HCT116 (cell line): ENCODE data around the gene PGBD5. TPM values are rescaled to one million over a fixed set of nuclear protein-coding genes. Genes with fewer than 3 reads are reported as not detected.

Experiments
- ATAC-seq: fragments of 200-7000 bp; cut with Tn5 transposase; 2 replicates; pipeline ENCODE4 v1.9.1; 2020; ENCODE audit warnings: mild to moderate bottlenecking, moderate library complexity
- BruUV-seq: library from RNA; stranded (reverse); fragments of 400-500 nt; replicated peaks from 2 replicates; lab custom pipeline; 2021; lab: Mats Ljungman, UMichigan
- CTCF ChIA-PET: fragments of 300-600 bp; sonication (Branson Sonifier 250); formaldehyde crosslinking; loops from one replicate; lab custom pipeline; 2021; ENCODE audit warnings: antibody characterized with exemption; lab: Charles Lee
- POLR2A ChIA-PET: fragments of 300-600, 350-600 bp; sonication (Branson Sonifier 250); formaldehyde crosslinking; loops from one replicate; lab custom pipeline; 2021; ENCODE audit warnings: antibody characterized with exemption; lab: Charles Lee
- RAD21 ChIA-PET, 2 experiments: fragments of 300-600 bp; sonication (Branson Sonifier 250); formaldehyde crosslinking; loops; one replicate each; lab custom pipeline; 2023; ENCODE audit warnings: low total read pairs in 2 of 2; ENCODE audit not compliant: uncharacterized antibody in 2 of 2, unreplicated experiment in 2 of 2, low non-redundant PET in 1 of 2; lab: Charles Lee
- DNase-seq: peaks from one replicate; pipeline ENCODE4 v3.0.0-alpha.2; 2010; ENCODE audit warnings: low read depth, low spot score
- H2AFZ ChIP-seq: fragments of 200-600 bp; shearing (Covaris generic), sonication (generic); 2 replicates; pipeline ENCODE4 v1.6.1; 2017; ENCODE audit warnings: low read depth, mixed run types, mixed read lengths, antibody characterized with exemption, low read length; ENCODE audit not compliant: poor library complexity, severe bottlenecking
- H3K27ac ChIP-seq: 2 replicates; pipeline ENCODE4 v1.5.1; 2012; ENCODE audit warnings: low read depth, low read length
- H3K27me3 ChIP-seq: fragments of 200-600 bp; sonication (generic); 2 replicates; pipeline ENCODE4 v1.6.1; 2016; ENCODE audit warnings: mixed run types, low read length, mixed read lengths; ENCODE audit not compliant: insufficient read depth
- H3K36me3 ChIP-seq, 2 experiments: fragments of 200-500 bp in 1 of 2; fragments of 200-600 bp in 1 of 2; sonication (Bioruptor generic) in 1 of 2; sonication (generic) in 1 of 2; 2 replicates each; pipeline versions ENCODE4 v1.5.1 to v1.6.1; 2014 to 2016; ENCODE audit warnings: low read length in 2 of 2, inconsistent platforms in 1 of 2, mixed read lengths in 1 of 2, mixed run types in 1 of 2; ENCODE audit not compliant: insufficient read depth in 2 of 2, control insufficient read depth in 1 of 2
- H3K4me1 ChIP-seq, 2 experiments: fragments of 200-600 bp in 1 of 2; sonication (generic) in 1 of 2; 2 replicates each; pipeline versions ENCODE4 v1.5.1 to v1.6.1; 2012 to 2017; ENCODE audit warnings: low read length in 2 of 2, inconsistent platforms in 1 of 2, mild to moderate bottlenecking in 1 of 2, mixed read lengths in 1 of 2, mixed run types in 1 of 2, moderate library complexity in 1 of 2; ENCODE audit not compliant: insufficient read depth in 2 of 2, control insufficient read depth in 1 of 2
- H3K4me2 ChIP-seq: fragments of 200-600 bp; sonication (generic); 2 replicates; pipeline ENCODE4 v1.6.1; 2017; ENCODE audit warnings: mixed run types, low read length, mixed read lengths
- H3K4me3 ChIP-seq, 2 experiments: fragments of 200-600 bp in 1 of 2; sonication (generic) in 1 of 2; replicated peaks in 1 of 2; 2 replicates each; pipeline ENCODE4 v1.5.1; 2011 to 2016; ENCODE audit warnings: low read length in 2 of 2, control low read depth in 1 of 2, low read depth in 1 of 2, mild to moderate bottlenecking in 1 of 2, mixed read lengths in 1 of 2, mixed run types in 1 of 2
- H3K79me2 ChIP-seq: fragments of 200-600 bp; sonication (generic); 2 replicates; pipeline ENCODE4 v1.6.1; 2017; ENCODE audit warnings: mild to moderate bottlenecking, mixed run types, low read length, moderate library complexity, mixed read lengths; ENCODE audit not compliant: insufficient read depth
- H3K9ac ChIP-seq: fragments of 200-600 bp; sonication (generic); 2 replicates; pipeline ENCODE4 v1.6.1; 2016; ENCODE audit warnings: low read length, mixed read lengths
- H3K9me2 ChIP-seq: fragments of 200-600 bp; sonication (generic), shearing (Covaris generic); 2 replicates; pipeline ENCODE4 v1.6.1; 2017; ENCODE audit warnings: mixed run types, mild to moderate bottlenecking, moderate library complexity; ENCODE audit not compliant: insufficient read depth
- H3K9me3 ChIP-seq, 2 experiments: fragments of 200-500 bp in 1 of 2; fragments of 200-600 bp in 1 of 2; sonication (Bioruptor generic) in 1 of 2; sonication (generic) in 1 of 2; 2 replicates each; pipeline ENCODE4 v1.6.1; 2014 to 2017; ENCODE audit warnings: low read length in 2 of 2, mixed read lengths in 2 of 2, inconsistent platforms in 1 of 2, low read depth in 1 of 2, mild to moderate bottlenecking in 1 of 2, mixed run types in 1 of 2, moderate library complexity in 1 of 2; ENCODE audit not compliant: control insufficient read depth in 1 of 2, insufficient read depth in 1 of 2
- H4K20me1 ChIP-seq: fragments of 200-600 bp; sonication (generic), shearing (Covaris generic); 2 replicates; pipeline ENCODE4 v1.6.1; 2017; ENCODE audit warnings: mixed run types, mild to moderate bottlenecking, moderate library complexity; ENCODE audit not compliant: insufficient read depth
- CTCF ChIP-seq, 3 experiments: fragments of 200-600 bp in 1 of 3; sonication (generic) in 1 of 3; IDR thresholded peaks in 2 of 3; conservative IDR thresholded peaks in 1 of 3; 2 replicates each; pipeline ENCODE4 v1.5.1; 2012 to 2017; ENCODE audit warnings: low read depth in 2 of 3, low read length in 2 of 3, antibody characterized with exemption in 1 of 3, borderline replicate concordance in 1 of 3, control low read depth in 1 of 3, mild to moderate bottlenecking in 1 of 3, mixed read lengths in 1 of 3, mixed run types in 1 of 3, moderate library complexity in 1 of 3; ENCODE audit not compliant: insufficient read depth in 1 of 3
- EGR1 ChIP-seq: IDR thresholded peaks from 2 replicates; pipeline ENCODE4 v1.6.1; 2012; ENCODE audit warnings: low read depth
- EZH2phosphoT487 ChIP-seq: fragments of 200-600 bp; IDR thresholded peaks from 2 replicates; pipeline ENCODE4 v1.6.1; 2018; ENCODE audit warnings: antibody characterized with exemption, borderline replicate concordance
- JUND ChIP-seq: IDR thresholded peaks from 2 replicates; pipeline ENCODE4 v1.6.1; 2012
- REST ChIP-seq: IDR thresholded peaks from 2 replicates; pipeline ENCODE4 v1.6.1; 2012; ENCODE audit warnings: low read depth
- SP1 ChIP-seq: IDR thresholded peaks from 2 replicates; pipeline ENCODE4 v1.6.1; 2012; ENCODE audit warnings: low read depth
- SRF ChIP-seq: IDR thresholded peaks from 2 replicates; pipeline ENCODE4 v1.6.1; 2012; ENCODE audit warnings: low read depth
- YY1 ChIP-seq: IDR thresholded peaks from 2 replicates; pipeline ENCODE4 v1.6.1; 2011; ENCODE audit warnings: low read length, low read depth, moderate library complexity, mild to moderate bottlenecking; ENCODE audit not compliant: insufficient replicate concordance; ENCODE audit errors: extremely low read depth
- ZBTB33 ChIP-seq: IDR thresholded peaks from 2 replicates; pipeline ENCODE4 v1.6.1; 2011; ENCODE audit warnings: mild to moderate bottlenecking, low read length, moderate library complexity; ENCODE audit not compliant: insufficient replicate concordance; ENCODE audit errors: extremely low read depth
- ZNF274 ChIP-seq: fragments of 200-500 bp; sonication (Bioruptor generic); IDR thresholded peaks from 2 replicates; pipeline ENCODE4 v1.6.1; 2014; ENCODE audit warnings: mild to moderate bottlenecking, low read depth, low read length, inconsistent platforms
- intact Hi-C: fragments of 100-400 bp; cut with micrococcal nuclease; formaldehyde crosslinking; loops from 2 replicates; pipeline ENCODE4 v1.10.0; 2022
- total RNA-seq: library from RNA; stranded (reverse); gene quantifications from one replicate; pipeline ENCODE4 v1.2.1, GENCODE V29; 2021; ENCODE audit not compliant: unreplicated experiment

PGBD5 gene
- total RNA-seq, 1 experiment from 2014 or later, result 0.27 TPM

- H3K9ac ChIP-seq, result no peak overlapping the region
- no peaks in the 10 kb centered on the region for H3K4me1 ChIP-seq
- no peak for TF ChIP-seq SP1
- TF ChIP-seq EZH2phosphoT487, result no peak
- TF ChIP-seq, all 23 proteins: peak for 0
- ChIA-PET RAD21 (no interaction called here), POLR2A (no interaction called here), CTCF (no interaction called here)
- Histone ChIP-seq H3K4me3 (no peak overlapping the region), H3K9me2 (no peaks in the 10 kb centered on the region), H3K79me2 (no peaks in the 10 kb centered on the region), H3K27me3 (no peaks in the 10 kb centered on the region; the same call in 1 of the 2 replicates), H3K36me3 (no peaks in the 10 kb centered on the region), H3K9me3 (no peaks in the 10 kb centered on the region), H3K27ac (no peak overlapping the region), H2AFZ (no peak overlapping the region), H4K20me1 (no peaks in the 10 kb centered on the region), H3K4me2 (no peak overlapping the region)
- DNase-seq (no peak), ATAC-seq (no peak)
- intact Hi-C loops, result no loop called here
- BruUV-seq, result no TSS peak
These were observed 33.6 kb downstream of the PGBD5 start for GRCh38 chr1:230392536-230392909.

GRCh38 chr1:230391776-230392535 is 34.2 kb downstream of the PGBD5 start:
- no peak overlapping the region for H3K27ac ChIP-seq
- H3K36me3 ChIP-seq, result no peaks in the 10 kb centered on the region
- ChIA-PET RAD21 (no interaction called here), POLR2A (no interaction called here), CTCF (no interaction called here)
- no peaks in the 10 kb centered on the region for H3K79me2 ChIP-seq
- H3K4me2 ChIP-seq, result no peak overlapping the region
- no peak overlapping the region for H2AFZ ChIP-seq
- no TSS peak for BruUV-seq
- no peaks in the 10 kb centered on the region; the same call in 1 of the 2 replicates for H3K27me3 ChIP-seq
- H3K9ac ChIP-seq, result no peak overlapping the region
- H3K9me3 ChIP-seq, result no peaks in the 10 kb centered on the region
- no peak for ATAC-seq
- H3K4me3 ChIP-seq, result no peak overlapping the region
- H4K20me1 ChIP-seq, result no peaks in the 10 kb centered on the region
- DNase-seq, result no peak
- intact Hi-C loops, result no loop called here
- no peaks in the 10 kb centered on the region for H3K4me1 ChIP-seq
- H3K9me2 ChIP-seq, result no peaks in the 10 kb centered on the region
- no peak for TF ChIP-seq CTCF (IDR thresholded peaks at IDR 0.05 in 2 of 3, conservative IDR thresholded peaks at IDR 0.05 in 1 of 3; ENCODE audit: borderline replicate concordance in 1 of 3, insufficient read depth in 1 of 3, low read depth in 2 of 3, low read length in 2 of 3)
- TF ChIP-seq ZBTB33, result no peak
- TF ChIP-seq JUND, result no peak
- TF ChIP-seq ZNF274, result no peak
- TF ChIP-seq EZH2phosphoT487, result no peak
- TF ChIP-seq YY1, result no peak
- TF ChIP-seq EGR1, result no peak
- TF ChIP-seq SRF, result no peak
- no peak for TF ChIP-seq REST
